ENCODE results near the gene CDC20B. TPM values are rescaled to one million over a fixed set of nuclear protein-coding genes. Genes with fewer than 3 reads are reported as not detected.

The CDC20B gene
- polyA plus RNA-seq, 1 of the 3 experiments (the other 2 are of a cell fraction): 0.03 TPM

DNA sequence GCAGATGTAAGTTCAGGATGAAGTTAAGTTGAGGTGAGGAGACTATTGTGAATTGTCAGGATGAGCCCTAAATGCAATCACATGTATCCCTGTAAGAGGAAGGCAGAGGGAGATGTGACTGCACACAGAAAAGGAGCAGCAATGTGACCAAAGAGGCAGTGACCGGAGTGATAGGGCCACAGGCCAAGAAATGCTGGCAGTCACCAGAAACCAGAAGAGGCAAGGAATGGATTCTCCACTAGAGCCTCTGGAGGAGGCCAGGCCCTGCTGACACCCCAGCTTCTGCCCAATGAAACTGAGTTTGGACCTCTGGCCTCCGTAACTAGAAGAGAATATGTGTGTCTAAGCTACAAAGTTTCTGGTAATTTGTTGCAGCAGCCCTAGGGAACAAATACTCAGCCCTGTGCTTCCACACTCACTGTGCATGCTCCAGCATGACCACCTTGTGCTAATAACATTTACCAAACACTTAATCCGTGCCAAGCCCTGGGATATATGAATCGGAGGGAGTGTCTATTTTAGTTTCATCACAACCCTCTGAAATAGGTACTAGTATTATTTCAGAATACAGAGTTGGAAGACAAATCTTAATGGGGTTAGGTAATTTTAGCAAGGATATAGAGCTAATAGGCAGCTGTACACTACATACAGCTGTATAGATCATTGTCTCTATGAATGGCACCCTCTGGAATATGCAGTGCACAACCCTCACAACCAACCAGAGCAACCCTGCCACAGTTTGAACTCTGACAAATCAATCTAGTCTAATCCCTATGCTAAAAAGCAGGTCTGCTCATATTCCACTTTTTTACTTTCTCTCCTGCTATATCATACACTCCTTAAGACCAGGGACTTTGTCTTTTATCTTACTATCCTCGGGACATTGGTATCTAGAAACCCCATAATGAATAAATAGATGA lies 20.8 kb downstream of the CDC20B start:
- Histone ChIP-seq H3K36me3 (replicated peaks in 1 of 2; ENCODE audit: control insufficient read depth in 1 of 2, insufficient read depth in 2 of 2, low read length in 1 of 2) (no peaks in the 10 kb centered on the region), H3K27me3 (ENCODE audit: insufficient read depth) (no peaks in the 10 kb centered on the region), H3F3A (replicated peaks; ENCODE audit: insufficient read depth) (peaks cover 15% of the 10 kb centered on the region), H3K9ac (no peak overlapping the region), H3K9me3 (no peaks in the 10 kb centered on the region), H4K20me1 (ENCODE audit: insufficient read depth) (no peaks in the 10 kb centered on the region), H3K4me3 (ENCODE audit: low read depth in 2 of 2, low read length in 1 of 2) (no peak overlapping the region), H3K79me2 (ENCODE audit: insufficient read depth) (no peaks in the 10 kb centered on the region), H2AFZ (ENCODE audit: low read depth) (no peak overlapping the region), H3K4me2 (no peak overlapping the region), H3K4me1 (ENCODE audit: control insufficient read depth in 1 of 2, insufficient read depth in 2 of 2, low read depth in 1 of 2, low read length in 1 of 2) (peaks cover 0 to 10% of the 10 kb centered on the region in 2 experiments; a peak in 2 of 4 replicates), H3K27ac (ENCODE audit: low read depth in 2 of 2, low read length in 1 of 2) (no peak overlapping the region), H3K9me2 (no peaks in the 10 kb centered on the region)
- ChIA-PET POLR2A (no interaction called here), CTCF (interaction anchor here (0.9 kb wide), 1 partner anchor 711 kb away, joined by 3 read pairs; no protein-coding TSS in a partner anchor)
- 21% methylated on average over 4 of the region's 5 CpGs for WGBS (ENCODE audit: low lambda C conversion rate)
- TF ChIP-seq, protein P1, sequence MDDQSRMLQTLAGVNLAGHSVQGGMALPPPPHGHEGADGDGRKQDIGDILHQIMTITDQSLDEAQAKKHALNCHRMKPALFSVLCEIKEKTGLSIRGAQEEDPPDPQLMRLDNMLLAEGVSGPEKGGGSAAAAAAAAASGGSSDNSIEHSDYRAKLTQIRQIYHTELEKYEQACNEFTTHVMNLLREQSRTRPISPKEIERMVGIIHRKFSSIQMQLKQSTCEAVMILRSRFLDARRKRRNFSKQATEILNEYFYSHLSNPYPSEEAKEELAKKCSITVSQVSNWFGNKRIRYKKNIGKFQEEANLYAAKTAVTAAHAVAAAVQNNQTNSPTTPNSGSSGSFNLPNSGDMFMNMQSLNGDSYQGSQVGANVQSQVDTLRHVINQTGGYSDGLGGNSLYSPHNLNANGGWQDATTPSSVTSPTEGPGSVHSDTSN (IDR thresholded peaks at IDR 0.05): no peak
- no peak for TF ChIP-seq RXRA (IDR thresholded peaks at IDR 0.05; ENCODE audit: borderline replicate concordance, low read depth)
- TF ChIP-seq, protein P2, sequence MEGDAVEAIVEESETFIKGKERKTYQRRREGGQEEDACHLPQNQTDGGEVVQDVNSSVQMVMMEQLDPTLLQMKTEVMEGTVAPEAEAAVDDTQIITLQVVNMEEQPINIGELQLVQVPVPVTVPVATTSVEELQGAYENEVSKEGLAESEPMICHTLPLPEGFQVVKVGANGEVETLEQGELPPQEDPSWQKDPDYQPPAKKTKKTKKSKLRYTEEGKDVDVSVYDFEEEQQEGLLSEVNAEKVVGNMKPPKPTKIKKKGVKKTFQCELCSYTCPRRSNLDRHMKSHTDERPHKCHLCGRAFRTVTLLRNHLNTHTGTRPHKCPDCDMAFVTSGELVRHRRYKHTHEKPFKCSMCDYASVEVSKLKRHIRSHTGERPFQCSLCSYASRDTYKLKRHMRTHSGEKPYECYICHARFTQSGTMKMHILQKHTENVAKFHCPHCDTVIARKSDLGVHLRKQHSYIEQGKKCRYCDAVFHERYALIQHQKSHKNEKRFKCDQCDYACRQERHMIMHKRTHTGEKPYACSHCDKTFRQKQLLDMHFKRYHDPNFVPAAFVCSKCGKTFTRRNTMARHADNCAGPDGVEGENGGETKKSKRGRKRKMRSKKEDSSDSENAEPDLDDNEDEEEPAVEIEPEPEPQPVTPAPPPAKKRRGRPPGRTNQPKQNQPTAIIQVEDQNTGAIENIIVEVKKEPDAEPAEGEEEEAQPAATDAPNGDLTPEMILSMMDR (IDR thresholded peaks at IDR 0.05): no peak
- TF ChIP-seq, protein P3, sequence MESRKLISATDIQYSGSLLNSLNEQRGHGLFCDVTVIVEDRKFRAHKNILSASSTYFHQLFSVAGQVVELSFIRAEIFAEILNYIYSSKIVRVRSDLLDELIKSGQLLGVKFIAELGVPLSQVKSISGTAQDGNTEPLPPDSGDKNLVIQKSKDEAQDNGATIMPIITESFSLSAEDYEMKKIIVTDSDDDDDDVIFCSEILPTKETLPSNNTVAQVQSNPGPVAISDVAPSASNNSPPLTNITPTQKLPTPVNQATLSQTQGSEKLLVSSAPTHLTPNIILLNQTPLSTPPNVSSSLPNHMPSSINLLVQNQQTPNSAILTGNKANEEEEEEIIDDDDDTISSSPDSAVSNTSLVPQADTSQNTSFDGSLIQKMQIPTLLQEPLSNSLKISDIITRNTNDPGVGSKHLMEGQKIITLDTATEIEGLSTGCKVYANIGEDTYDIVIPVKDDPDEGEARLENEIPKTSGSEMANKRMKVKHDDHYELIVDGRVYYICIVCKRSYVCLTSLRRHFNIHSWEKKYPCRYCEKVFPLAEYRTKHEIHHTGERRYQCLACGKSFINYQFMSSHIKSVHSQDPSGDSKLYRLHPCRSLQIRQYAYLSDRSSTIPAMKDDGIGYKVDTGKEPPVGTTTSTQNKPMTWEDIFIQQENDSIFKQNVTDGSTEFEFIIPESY (IDR thresholded peaks at IDR 0.05; ENCODE audit: borderline replicate concordance, low read depth): no peak
- TF ChIP-seq, protein P4, sequence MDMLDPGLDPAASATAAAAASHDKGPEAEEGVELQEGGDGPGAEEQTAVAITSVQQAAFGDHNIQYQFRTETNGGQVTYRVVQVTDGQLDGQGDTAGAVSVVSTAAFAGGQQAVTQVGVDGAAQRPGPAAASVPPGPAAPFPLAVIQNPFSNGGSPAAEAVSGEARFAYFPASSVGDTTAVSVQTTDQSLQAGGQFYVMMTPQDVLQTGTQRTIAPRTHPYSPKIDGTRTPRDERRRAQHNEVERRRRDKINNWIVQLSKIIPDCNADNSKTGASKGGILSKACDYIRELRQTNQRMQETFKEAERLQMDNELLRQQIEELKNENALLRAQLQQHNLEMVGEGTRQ (IDR thresholded peaks at IDR 0.05; ENCODE audit: borderline replicate concordance, low read depth, low read length): no peak
- no peak for TF ChIP-seq GATA2 (CRISPR knock-in tag; IDR thresholded peaks at IDR 0.05)
- TF ChIP-seq RFX5 (IDR thresholded peaks at IDR 0.05; ENCODE audit: low read length): no peak
- TF ChIP-seq NRF1 (IDR thresholded peaks at IDR 0.05; ENCODE audit: low read depth, low read length): no peak
- no peak for TF ChIP-seq GABPA (IDR thresholded peaks at IDR 0.05; ENCODE audit: low read depth)
- TF ChIP-seq RAD21 (IDR thresholded peaks at IDR 0.05; ENCODE audit: low read length): no peak
- no peak for TF ChIP-seq EP300 (IDR thresholded peaks at IDR 0.05; ENCODE audit: borderline replicate concordance in 1 of 2, low read depth in 1 of 2, low read length in 1 of 2)
- TF ChIP-seq FOSL2 (IDR thresholded peaks at IDR 0.05; ENCODE audit: borderline replicate concordance, low read depth): no peak
- DNase-seq: no peak

Data from SK-N-SH (cell line).